ENCODE data around the gene VPS4A.
A peak's percentile ranks its signal among the peaks of the same experiment; 100 is the strongest.

The VPS4A gene

GRCh38 chr16:69366431-69366830 is 55.3 kb downstream of the VPS4A start:
- DNase-seq (ENCODE audit: low read depth): peak; percentile 19

DNA sequence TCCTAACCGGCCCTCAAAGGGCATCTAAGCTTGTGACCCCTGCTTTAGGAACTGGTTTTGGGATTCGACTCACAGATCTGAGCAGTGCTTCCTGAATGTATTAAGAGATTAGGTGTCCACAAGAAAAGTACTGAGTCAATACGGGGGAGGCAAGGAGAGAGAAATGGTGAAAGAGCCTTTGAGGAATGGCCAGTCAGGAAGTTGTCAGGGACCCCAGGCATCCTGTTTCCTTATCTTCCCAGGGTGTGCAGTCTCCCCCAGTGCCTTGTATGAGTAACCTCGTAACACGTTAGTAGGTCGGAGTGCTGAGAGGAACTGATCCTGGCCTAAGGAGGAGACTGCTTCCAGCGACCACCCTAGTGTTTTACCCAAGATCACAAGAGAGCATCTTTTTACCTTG is 56.8 kb downstream of the VPS4A start:
- no peak for DNase-seq (ENCODE audit: low read depth)

- no peak for DNase-seq (ENCODE audit: low read depth)
Measured at GRCh38 chr16:69368866-69369265, 57.7 kb downstream of the VPS4A start.

DNA sequence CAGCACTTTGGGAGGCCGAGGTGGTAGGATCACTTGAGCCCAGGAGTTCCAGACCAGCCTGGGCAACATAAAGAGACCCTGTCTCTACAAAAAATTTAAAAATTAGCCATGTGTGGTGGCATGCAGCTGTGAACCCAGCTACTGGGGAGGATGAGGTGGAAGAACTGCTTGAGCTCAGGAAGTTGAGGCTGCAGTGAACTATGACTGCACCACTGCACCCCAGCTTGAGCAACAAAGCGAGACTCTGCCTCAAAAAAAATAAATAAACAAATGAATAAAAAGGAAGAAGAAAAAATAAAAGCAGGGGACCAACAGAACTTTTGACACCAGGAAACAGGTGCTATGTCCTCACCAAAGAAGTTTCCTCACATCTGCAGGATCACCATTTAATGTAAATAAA is 60.4 kb downstream of the VPS4A start:
- no peak for DNase-seq (ENCODE audit: low read depth)

GRCh38 chr16:69373019-69373418 is 61.9 kb downstream of the VPS4A start:
- DNase-seq (ENCODE audit: low read depth): no peak

Data from activated T-cell treated with anti-CD3 and anti-CD28 coated beads for 48 hours (primary cell).